ENCODE results near the gene ITSN1. TPM values are rescaled to one million over a fixed set of nuclear protein-coding genes. Genes with fewer than 3 reads are reported as not detected.
"Not testable (repeated sequence)": the region's sequence is repeated elsewhere in the genome, so short reads cannot be mapped to it uniquely, and the experiment has no call there.

The ITSN1 gene
- total and polyA plus RNA-seq, 3 donors from 2014 or later = 20.0 to 56.6 (median 48.4) TPM

GRCh38 chr21:33787431-33787830 is 145.1 kb downstream of the ITSN1 start:
- Histone ChIP-seq H3K4me3 (no peak overlapping the region), H3K27ac (no peak overlapping the region), H3K27me3 (no peaks in the 10 kb centered on the region), H3K4me1 (no peaks in the 10 kb centered on the region), H3K36me3 (ENCODE audit: low read depth, missing control alignments) (no peaks in the 10 kb centered on the region), H3K9me3 (no peaks in the 10 kb centered on the region)
- no peak for DNase-seq
- intact Hi-C loops (cut with DNase I; ENCODE audit: low total_unique reads) = no loop called here
- no peak for TF ChIP-seq CTCF (IDR thresholded peaks at IDR 0.05)
- no peak for TF ChIP-seq POLR2A (IDR thresholded peaks at IDR 0.05)
- 92 to 99% methylated on average over 2 of the region's 2 CpGs for WGBS, 2 donors

GRCh38 chr21:33788438-33788837 is 146.1 kb downstream of the ITSN1 start:
- H3K36me3 ChIP-seq (ENCODE audit: low read depth, missing control alignments); H3K4me1 ChIP-seq; H3K4me3 ChIP-seq; H3K27me3 ChIP-seq; intact Hi-C loops (cut with DNase I; ENCODE audit: low total_unique reads); DNase-seq; H3K9me3 ChIP-seq; H3K27ac ChIP-seq: not testable (repeated sequence)
- 94 to 97% methylated on average over 5 of the region's 5 CpGs for WGBS, 2 donors

GRCh38 chr21:33789697-33790096 is 147.4 kb downstream of the ITSN1 start:
- H3K4me1 ChIP-seq = no peaks in the 10 kb centered on the region
- no peak overlapping the region for H3K27ac ChIP-seq
- DNase-seq = no peak
- TF ChIP-seq CTCF (IDR thresholded peaks at IDR 0.05) = no peak
- TF ChIP-seq POLR2A (IDR thresholded peaks at IDR 0.05) = no peak
- no peaks in the 10 kb centered on the region for H3K36me3 ChIP-seq (ENCODE audit: low read depth, missing control alignments)
- 65 to 82% methylated on average over 1 of the region's 1 CpG for WGBS, 2 donors
- no peaks in the 10 kb centered on the region for H3K9me3 ChIP-seq
- H3K27me3 ChIP-seq = no peaks in the 10 kb centered on the region
- H3K4me3 ChIP-seq = no peak overlapping the region
- intact Hi-C loops (cut with DNase I; ENCODE audit: low total_unique reads) = no loop called here

GRCh38 chr21:33791073-33791472 is 148.8 kb downstream of the ITSN1 start:
- Histone ChIP-seq H3K4me3 (no peak overlapping the region), H3K36me3 (ENCODE audit: low read depth, missing control alignments) (no peaks in the 10 kb centered on the region), H3K27ac (no peak overlapping the region), H3K27me3 (no peaks in the 10 kb centered on the region), H3K4me1 (no peaks in the 10 kb centered on the region), H3K9me3 (no peaks in the 10 kb centered on the region)
- no peak for DNase-seq
- WGBS, 2 donors = 92 to 93% methylated on average over 3 of the region's 3 CpGs
- intact Hi-C loops (cut with DNase I; ENCODE audit: low total_unique reads) = no loop called here
- no peak for TF ChIP-seq POLR2A (IDR thresholded peaks at IDR 0.05)
- TF ChIP-seq CTCF (IDR thresholded peaks at IDR 0.05) = no peak

GRCh38 chr21:33794596-33794995 is 152.3 kb downstream of the ITSN1 start:
- WGBS, 2 donors = 61 to 87% methylated on average over 2 of the region's 2 CpGs
- Histone ChIP-seq H3K27ac (no peak overlapping the region), H3K9me3 (no peaks in the 10 kb centered on the region), H3K4me1 (peaks cover 5% of the 10 kb centered on the region), H3K36me3 (ENCODE audit: low read depth, missing control alignments) (no peaks in the 10 kb centered on the region), H3K4me3 (no peak overlapping the region), H3K27me3 (no peaks in the 10 kb centered on the region)
- TF ChIP-seq POLR2A (IDR thresholded peaks at IDR 0.05) = no peak
- no peak for TF ChIP-seq CTCF (IDR thresholded peaks at IDR 0.05)
- no peak for DNase-seq
- intact Hi-C loops (cut with DNase I; ENCODE audit: low total_unique reads) = no loop called here
